ENCODE measurements around the gene HTR3D.

Gene HTR3D

DNA sequence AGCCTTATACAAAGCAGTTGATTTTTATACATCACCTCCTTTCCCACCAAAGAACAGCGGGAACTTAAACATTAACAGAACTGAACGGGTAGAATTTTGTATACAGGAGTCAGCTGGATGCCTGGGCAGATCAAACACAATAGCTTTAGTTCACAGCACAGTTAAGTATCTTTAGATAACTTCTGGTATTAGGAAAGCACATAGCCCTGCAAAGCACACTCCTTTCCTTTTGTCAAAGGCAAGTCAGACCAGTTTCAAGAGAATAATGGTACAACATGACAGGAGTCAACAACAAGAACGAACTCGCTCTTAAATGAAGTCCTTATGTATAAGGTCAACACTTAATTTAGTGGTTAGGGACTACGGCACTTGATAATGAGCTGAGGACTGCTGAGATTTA lies 40.1 kb upstream of the HTR3D start:
- TF ChIP-seq, protein P1, sequence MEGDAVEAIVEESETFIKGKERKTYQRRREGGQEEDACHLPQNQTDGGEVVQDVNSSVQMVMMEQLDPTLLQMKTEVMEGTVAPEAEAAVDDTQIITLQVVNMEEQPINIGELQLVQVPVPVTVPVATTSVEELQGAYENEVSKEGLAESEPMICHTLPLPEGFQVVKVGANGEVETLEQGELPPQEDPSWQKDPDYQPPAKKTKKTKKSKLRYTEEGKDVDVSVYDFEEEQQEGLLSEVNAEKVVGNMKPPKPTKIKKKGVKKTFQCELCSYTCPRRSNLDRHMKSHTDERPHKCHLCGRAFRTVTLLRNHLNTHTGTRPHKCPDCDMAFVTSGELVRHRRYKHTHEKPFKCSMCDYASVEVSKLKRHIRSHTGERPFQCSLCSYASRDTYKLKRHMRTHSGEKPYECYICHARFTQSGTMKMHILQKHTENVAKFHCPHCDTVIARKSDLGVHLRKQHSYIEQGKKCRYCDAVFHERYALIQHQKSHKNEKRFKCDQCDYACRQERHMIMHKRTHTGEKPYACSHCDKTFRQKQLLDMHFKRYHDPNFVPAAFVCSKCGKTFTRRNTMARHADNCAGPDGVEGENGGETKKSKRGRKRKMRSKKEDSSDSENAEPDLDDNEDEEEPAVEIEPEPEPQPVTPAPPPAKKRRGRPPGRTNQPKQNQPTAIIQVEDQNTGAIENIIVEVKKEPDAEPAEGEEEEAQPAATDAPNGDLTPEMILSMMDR (IDR thresholded peaks at IDR 0.05): no peak

DNA sequence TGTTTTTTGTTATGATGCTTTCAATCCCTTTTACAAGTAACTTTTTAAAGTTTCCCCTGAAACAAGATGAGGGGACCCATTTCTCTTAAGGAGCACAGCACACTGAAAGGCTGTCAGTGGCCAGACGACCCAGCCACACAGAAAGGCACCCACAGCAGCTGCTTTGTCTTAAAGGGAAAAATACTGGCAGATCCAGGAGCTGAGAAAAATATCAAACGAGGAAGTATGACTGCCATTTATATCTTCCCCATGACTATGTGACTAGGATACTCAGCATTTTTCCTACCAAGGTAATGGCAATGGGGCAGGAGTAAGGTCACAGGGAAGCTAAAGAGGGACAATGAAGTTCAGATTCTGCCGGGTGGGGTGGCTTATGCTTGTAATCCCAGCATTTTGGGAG lies 29.8 kb upstream of the HTR3D start:
- TF ChIP-seq, protein P1 (IDR thresholded peaks at IDR 0.05): no peak

DNA sequence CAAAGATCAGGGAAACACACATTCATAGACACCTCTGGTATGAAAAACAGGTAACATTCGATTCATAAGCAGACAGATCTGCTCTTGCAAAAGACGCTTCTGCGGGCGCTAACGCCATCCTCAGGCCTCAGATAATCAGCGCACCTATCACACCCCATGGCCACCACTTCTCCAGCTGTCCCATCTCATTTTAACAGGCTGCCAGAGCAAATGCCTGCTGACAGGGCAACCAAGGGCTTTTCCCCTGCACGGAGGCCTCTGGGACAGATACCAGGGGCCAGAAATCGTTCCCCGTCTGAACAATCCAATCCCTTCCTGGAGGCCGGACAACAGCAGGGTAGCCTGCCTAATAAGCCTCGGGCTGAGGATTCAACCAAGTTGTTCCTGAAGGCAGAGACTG lies 29.1 kb upstream of the HTR3D start:
- TF ChIP-seq, protein P1 (IDR thresholded peaks at IDR 0.05): no peak

DNA sequence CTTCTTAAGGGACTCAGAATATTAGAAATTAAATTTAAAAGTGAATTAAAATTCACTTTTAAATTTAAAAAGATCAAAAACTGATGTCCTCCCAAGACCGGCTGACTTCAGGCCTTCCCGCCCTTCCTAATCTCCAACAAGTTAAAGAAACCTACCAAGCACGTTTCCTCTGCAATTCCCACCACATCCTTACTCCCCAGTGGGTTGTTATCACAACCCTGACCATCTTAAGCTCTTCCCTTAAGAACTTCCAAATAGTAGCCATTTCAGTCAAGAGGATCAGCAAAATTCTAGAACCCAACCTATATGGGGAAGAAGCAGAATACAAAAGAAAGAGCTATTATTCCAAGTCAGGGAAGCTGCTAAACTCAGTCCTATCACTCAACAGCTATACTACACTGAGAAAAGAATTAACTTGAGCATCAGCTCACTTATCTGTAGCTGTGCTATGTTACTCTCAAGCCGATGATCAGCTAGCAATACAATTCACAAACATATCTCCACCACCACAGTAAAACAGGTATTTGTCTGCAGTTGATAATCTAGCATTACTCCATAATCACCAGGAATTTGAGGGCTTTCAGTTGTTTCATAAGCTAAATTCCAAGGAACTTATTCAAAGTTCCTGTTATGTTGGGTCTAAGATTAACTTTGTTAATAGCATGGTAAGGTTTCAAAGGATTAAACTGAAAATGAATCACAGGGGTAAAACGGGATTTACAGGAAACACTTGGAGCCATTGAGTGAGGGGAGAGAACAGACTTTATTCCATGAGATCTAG lies 28.2 kb upstream of the HTR3D start:
- TF ChIP-seq, protein P1 (IDR thresholded peaks at IDR 0.05): no peak

DNA sequence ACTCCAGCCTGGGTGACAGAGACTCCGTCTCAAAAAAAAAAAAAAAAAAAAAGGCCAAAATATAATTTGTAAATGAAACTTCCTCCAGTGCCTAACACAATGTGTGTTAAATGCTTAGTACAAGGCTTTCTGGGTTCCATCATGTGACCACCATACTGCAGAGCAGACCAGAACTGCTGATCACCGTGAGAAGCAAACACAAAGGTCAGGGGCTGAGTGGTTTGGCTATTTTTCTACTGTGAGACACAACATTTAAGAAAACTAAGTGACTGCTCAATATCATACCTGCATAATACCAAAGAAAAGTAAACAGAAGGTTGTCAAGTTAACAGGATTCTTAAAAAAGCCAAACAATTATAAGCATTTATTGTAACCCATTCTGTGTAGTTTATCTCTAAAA lies 27.1 kb upstream of the HTR3D start:
- TF ChIP-seq, protein P1 (IDR thresholded peaks at IDR 0.05): no peak

DNA sequence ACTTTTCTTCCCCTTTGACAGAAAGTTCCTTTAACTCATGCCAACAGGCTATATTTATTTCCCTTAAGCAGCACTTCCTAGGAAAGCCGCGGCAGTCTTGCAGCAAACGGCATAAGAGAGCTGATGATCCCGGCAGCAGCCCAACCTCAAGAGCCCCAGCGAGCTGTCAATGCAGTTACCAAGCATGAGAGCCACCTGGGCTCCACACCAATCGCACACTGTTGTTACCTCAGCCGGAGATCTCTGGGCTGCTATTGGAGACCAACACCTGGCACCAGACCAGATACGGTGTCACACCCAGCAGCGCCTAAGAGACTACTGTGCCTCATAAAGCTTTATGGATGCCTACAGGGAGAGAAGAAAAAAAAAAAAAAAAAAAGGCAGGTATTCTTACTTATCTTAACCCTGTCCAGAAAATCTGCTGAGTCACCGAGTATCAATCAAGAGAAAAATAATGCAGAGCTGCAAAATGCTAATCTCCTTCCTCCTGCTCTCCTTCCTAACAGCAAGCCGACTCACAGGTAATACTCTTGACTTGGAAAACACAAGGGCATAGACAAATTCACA lies 25.5 kb upstream of the HTR3D start:
- TF ChIP-seq, protein P1 (IDR thresholded peaks at IDR 0.05): no peak

DNA sequence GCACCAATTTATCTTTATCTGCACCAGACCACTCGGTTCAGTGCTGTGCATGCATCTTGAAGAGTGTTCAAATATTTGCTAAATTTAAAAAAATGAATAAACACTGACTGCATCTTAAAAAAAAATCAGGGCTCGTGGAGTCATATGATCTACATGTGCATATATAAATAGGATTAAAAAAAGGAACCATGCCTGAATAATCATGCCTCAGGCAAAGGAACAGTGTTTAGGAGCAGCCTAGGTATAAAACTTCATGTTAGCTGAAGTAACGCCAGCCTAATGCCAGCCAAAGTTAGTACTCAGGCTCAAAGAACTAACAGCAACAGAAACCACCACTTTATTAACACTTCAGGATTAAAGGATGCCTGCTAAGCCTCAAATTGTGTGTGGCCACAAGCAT lies 23.4 kb upstream of the HTR3D start:
- TF ChIP-seq, protein P1 (IDR thresholded peaks at IDR 0.05): no peak

All from LNCAP (cell line).